Activated CD4-positive, alpha-beta T cell treated with anti-CD3 and anti-CD28 coated beads for 24 hours (primary cell): ENCODE measurements around the gene FARP1.

Experiments
- DNase-seq, 2 donors: peaks; one replicate each; pipeline ENCODE4 v3.0.0-alpha.2; 2020; ENCODE audit warnings: low read depth in 2 of 2

The FARP1 gene

GRCh38 chr13:98462946-98463345 lies 320.1 kb downstream of the FARP1 start:
- DNase-seq = no peak

- peak; percentile 32 to 47 for DNase-seq
Observed at GRCh38 chr13:98466634-98467236, 323.8 kb downstream of the FARP1 start.

DNA sequence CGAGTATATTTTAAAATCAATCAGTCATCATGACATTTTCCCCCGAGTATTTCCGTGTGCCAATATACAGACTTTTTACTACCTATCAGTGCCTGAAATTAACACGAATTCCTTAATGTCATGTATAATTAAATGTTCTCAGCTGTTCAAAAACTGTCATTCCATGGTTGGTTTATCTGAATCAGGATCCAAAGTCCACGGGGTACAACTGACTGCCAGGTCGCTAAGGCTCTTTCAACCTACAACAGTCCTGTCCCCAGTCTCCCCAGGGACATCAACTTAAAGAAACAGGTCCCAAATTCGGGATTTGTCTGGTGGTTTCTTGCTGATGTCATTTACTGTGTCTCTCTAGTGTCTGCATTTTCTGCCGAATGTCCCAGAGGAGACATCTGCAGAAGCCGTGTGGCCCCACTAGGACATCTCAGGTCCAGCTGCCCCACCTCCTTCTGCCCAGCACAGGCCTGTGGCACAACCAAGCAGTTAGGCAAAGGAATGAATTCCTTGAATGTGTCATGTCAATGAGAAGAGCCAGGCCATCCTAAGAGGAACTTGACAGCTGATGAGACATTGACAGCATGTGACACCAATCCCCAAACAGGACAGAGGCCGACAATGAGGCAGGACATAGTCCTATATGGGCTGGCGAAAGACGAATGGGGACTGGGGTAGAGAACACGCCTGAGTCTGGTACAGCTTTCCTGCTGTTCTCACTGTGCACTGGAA lies 324.5 kb downstream of the FARP1 start:
- no peak for DNase-seq

GRCh38 chr13:98468361-98468760 lies 325.5 kb downstream of the FARP1 start:
- no peak for DNase-seq

DNA sequence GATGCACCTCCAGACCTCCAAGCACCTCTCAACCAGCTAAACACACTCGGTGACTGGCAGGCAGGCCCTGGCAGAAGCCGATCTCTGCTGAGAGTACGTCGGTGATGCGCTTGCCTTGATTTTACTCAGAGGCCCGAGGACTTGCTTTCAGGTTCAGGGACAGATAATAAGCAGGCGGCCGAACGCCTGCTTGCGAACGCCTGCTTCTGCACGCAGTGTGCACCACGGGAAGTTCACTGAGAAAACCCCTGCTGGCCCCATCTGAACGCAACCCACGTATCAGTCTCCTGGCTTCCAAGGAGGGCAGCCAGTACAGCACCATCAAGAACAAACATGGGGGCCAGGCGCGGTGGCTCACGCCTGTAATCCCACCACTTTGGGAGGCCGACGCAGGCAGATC lies 326.0 kb downstream of the FARP1 start:
- DNase-seq = no peak

GRCh38 chr13:98470920-98471319 lies 328.0 kb downstream of the FARP1 start:
- DNase-seq = no peak

DNA sequence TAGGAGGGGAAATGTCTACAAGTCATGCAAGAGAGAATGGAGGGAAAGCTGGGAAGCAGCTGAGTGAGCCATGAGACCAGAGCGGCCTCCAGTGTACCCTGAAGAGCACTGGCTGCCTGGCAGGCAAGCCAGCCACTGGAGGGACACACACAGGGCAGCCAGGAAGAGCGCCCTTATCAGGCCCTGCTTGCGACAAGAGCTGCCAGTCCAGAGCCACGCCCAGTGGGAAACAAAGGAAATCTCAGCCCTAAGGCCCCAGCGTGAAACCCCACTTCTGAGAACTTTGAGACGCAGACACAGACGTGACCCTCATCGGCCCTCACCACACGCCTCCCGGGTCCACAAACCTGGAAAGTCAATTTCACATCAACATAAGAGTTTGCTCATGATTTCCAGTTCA lies 329.0 kb downstream of the FARP1 start:
- DNase-seq = no peak

- no peak for DNase-seq
Observed at GRCh38 chr13:98473135-98473787, 330.4 kb downstream of the FARP1 start.

DNA sequence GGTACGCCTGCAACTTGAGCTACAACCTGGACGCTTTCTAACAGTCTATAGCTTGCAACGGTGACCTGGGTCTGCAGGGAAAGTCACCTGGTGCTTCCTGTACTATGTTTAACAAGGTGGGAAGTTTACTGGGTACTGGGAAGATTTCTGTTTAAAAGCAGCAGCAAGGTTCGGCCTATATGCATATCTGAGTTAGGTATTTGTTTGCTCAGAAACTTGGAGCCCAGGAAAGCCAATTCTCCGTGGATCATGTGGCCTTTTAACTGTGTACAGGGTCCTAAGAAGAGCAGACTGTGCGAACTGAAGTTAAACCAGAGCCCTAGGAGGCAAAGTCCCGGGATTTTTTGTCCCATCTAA lies 330.9 kb downstream of the FARP1 start:
- no peak for DNase-seq

DNA sequence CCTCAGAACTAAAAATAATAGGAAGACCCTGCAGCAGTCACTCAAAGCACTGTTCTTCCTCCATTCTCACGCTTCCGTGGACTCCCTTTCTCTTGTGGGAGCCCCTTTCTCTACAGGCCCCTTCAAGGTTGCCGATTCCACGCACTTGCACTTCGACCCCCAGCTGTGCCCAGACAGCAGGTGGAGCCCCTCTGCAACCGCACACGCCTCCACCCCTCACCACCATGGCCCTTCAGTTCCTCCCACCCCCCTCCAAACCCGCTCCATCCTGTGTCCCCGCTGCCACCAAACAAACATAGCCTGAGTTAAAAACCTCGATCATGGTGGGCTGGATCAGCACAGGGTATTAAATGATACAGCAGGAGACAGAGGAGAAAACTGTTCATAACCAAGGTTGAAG lies 331.4 kb downstream of the FARP1 start:
- no peak for DNase-seq

GRCh38 chr13:98474761-98475160 lies 331.9 kb downstream of the FARP1 start:
- DNase-seq = no peak

DNA sequence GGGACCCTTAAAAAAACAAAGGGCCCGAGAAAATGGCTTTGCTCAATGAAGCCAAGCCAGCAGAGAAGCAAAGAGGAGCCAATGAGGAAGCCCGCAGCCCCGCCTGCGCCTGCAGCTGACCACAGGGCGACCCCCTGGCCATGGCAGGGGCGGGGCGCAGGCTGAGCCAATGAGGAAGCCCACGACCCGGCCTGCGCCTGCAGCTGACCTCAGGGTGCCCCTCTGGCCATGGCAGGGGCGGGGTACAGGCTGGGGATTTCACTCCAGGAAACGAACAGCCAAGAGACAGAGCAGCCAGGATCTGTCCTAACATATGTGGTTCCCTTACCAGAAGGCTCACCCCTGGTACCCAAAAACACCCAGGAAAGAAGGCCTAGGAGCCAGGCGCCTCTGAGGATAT lies 332.6 kb downstream of the FARP1 start:
- no peak for DNase-seq

DNA sequence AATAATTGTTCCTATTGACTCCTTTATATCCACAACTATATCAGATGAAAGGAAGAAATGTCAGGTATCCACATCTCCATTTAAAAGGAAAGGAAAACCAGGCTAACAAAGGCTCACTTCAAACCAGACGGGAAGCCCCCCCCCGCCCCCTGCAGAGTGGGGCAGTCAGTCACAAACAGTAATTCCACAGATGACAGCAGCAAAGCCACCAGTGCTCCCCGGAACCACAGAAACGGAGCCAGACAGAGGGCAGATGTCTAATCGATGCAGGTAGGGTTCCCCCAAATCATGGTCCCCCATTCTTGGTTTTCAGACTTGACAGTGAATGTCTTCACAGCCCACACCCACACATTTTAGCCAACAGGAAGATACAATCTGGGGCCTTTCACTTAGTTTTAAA lies 333.2 kb downstream of the FARP1 start:
- DNase-seq = peak; percentile 36 to 40

DNA sequence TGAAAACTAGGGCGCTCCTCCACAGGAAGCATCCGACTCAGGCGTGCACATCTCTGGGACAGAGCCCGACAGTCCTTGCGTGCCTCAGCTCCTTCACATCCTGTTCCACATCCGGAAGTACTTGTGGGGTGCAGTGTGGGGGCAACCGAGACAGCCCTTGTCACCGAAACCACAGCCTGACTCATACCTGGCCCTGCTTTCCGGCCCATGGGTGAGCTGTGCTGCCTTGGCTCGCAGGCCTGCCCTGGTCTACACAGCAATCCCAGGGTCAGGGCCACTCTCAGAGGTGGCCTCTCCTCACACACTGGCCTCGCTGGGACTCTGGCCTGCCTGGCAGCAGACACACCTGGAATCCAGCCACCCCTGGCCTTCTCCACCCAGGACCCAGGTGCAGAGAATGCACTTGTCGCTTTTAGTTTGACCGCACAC lies 333.7 kb downstream of the FARP1 start:
- DNase-seq = peak; percentile 68 to 74

DNA sequence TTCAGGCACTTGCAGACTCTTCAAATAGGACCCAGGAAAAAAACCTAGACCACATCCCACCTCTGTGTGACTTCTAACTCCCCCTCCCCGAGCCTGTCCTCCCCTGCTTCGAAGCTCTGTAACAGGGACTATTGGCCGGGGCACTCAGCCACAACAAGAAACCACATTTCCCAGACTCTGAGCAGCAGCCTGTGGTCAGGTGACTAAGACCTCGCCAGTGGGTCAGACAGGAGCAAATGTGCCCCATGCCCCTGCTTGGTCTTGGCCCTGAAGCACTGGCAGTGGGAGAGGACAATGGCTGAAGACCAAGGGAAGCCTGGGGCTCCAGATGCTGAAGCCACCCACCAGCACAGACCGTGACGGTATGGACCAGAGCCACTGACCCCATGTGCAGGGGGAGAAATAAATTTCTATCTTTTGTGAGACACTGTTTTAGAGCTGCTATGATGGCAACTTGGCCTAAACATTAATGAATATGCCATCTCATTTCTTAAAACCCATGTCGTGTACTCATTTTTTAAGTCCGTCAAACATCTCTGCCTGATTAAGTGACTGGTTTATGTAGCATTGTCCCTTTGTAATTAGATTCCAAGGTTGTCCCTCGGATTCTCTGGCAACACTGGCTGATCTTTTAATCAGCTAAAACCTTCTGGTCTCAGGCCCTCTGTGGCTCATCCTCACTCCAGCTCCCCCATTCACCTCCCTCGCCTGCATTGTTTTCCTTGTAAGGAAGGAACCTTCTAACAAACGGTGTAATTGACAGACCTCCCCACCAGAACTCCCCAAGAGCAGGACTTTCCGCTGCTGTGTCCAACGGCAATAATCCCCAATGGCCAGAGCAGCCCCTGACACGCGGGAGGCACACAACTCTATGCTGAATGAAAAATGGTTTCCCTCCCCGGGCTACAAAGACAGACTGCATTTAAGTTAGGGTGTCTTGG lies 335.6 kb downstream of the FARP1 start:
- DNase-seq = no peak

DNA sequence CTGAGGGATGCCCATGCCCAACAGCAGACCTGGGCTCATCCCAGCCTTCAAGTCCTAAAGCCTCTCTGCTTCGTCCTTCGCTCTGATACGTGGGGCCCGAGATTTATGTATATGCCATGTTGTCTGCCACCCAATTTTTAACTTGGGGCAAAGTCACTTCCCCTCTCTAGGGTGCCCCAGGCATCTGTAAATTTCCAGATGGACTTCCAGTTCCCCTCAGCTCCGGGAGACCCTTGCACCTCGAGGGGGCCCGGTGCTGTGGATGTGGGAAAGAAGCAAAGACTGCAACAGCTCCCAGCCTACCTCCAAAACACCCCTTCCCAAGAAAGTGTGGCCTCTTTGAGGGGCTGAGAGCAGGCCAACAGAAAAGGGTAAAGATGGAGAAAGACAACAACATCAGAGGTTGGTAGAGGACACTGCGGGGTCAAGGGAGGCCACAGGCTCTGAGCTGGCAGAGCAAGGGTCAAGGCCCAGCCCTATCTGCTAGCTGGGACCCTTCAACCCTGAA lies 336.7 kb downstream of the FARP1 start:
- DNase-seq = no peak

- DNase-seq = peak in 1 of 2 donors; percentile 27
Observed at GRCh38 chr13:98480915-98481877, 338.3 kb downstream of the FARP1 start.

DNA sequence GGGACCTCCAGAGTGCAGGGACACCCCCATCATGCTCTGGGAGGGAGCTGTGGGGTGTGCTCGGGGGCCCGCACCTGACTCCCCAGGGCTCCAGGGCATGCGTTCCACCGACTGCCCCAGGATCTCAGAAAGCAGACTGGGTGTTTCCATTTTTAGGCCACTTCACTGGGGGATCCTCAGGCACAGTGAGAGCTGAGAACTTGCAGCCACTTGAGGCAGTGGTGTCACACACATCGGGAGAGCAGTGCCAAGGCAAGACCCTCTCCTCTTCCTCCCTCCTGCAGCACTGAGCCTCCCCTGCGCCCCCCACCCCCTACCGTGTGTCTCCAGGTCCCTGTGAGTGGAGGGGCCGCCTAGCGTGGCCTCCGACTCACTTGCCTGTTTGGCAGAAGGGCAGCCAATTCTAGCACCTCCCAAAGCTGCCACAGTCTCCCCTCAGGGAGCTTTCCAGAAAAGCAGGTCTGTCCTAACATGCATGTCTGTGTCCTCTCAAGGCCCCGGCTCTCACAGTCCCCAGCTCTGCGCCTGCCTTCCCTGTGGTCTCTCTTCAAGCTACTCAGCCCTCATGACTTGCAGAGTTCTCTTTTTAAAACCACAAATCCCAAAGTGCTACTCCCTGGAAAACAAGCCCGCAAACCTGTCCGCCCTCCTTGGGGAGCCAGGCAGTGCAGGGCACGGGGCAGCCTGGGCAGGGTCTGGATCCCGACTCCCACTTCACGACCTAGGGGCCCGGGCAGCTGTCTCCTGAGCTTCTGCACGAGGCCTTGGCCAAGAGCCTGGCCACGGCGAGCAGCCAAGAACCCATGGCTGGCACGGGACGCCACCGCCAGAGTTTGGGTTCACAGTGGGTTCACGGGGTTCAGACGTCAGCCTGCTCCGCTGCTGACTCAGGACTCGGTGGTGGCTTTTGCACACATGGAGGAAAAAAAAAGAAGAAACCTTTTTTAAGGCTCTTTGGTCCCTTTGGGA lies 339.9 kb downstream of the FARP1 start:
- DNase-seq = no peak

GRCh38 chr13:98483601-98484288 lies 340.9 kb downstream of the FARP1 start:
- DNase-seq = no peak
